Inflammatory macrophage (primary cell): ENCODE measurements around the gene BTBD17.
"Not testable (repeated sequence)": the region's sequence is repeated elsewhere in the genome, so short reads cannot be mapped to it uniquely, and the experiment has no call there.

ENCODE experiments used
- DNase-seq, 2 donors: peaks; one replicate each; pipeline ENCODE4 v3.0.0-alpha.2; 2020 to 2022
- total RNA-seq, 18 experiments: gene quantifications; one replicate each; lab custom pipeline; 2026; ENCODE audit warnings: mixed read lengths in 6 of 18, inconsistent platforms in 2 of 18; lab: John Stamatoyannopoulos, UW

BTBD17 gene, protein sequence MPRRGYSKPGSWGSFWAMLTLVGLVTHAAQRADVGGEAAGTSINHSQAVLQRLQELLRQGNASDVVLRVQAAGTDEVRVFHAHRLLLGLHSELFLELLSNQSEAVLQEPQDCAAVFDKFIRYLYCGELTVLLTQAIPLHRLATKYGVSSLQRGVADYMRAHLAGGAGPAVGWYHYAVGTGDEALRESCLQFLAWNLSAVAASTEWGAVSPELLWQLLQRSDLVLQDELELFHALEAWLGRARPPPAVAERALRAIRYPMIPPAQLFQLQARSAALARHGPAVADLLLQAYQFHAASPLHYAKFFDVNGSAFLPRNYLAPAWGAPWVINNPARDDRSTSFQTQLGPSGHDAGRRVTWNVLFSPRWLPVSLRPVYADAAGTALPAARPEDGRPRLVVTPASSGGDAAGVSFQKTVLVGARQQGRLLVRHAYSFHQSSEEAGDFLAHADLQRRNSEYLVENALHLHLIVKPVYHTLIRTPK
- total RNA-seq = 0 to 0.07 (median 0) reads per million in 18 experiments

DNA sequence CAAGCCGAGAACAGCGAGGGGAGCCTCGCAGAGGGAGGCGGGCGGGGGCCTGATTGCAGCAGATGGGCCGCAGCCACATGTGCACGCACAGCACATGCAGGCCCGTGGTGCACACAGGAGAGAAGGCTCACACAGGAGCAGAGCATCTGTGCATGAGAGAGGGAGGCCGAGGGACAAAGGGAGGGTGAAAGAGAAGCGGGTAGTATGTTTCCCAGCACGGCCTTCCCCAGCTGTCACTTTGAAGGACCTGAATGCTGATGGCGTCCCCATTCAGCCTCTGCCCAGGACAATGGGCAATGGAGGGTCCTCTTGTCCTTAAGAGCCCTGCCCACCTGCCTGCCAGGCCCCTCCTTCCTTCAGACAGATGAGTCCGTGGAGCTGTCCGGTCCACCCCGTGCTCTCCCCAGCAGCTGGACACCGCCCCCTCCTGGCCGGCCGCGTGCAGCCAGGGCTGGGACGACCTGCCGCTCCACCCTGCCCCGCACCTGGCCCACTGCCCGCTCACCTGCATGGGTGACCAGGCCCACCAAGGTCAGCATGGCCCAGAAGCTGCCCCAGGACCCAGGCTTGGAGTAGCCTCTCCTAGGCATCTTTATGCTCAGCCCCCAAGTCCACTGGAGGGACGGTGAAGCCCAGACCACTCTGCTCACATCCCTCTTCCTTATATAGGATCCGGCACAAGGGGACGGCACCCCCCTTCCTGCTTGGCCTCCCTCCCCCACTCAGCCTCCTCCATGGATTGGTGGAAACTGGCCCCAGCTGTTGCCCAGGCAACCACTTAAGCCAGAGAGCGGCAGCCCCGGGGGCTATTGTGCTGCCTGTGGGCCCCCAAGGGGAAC, at the start of gene BTBD17:
BTBD17 (minus strand) TSS at position 639 of the 839 bp plus-strand sequence; CDS start at position 590, 49 bp downstream.
- DNase-seq = peak in 1 of 2 donors; percentile 34

DNA sequence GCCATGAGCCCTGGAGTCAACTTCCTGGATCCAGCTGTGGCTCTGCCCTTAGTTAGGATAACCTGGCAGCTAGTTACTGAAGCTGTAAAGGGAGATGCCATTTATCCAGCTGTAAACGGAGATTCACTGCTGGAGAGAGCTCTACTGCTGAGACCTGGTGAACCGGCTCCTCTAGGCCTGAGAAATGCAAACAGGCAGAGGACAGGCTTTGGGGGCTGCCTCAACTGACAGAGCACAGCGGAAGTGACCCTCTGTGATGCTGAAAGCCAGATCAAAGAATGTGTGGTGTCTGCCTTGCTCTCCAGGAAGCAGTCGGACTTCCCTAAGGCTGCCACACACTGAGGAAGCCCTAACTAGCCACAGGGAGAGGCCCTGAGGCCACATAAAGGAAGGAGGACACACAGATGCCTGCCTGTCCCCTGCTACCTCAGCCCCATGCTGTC, 48.4 kb upstream of the BTBD17 start:
- no peak for DNase-seq

DNA sequence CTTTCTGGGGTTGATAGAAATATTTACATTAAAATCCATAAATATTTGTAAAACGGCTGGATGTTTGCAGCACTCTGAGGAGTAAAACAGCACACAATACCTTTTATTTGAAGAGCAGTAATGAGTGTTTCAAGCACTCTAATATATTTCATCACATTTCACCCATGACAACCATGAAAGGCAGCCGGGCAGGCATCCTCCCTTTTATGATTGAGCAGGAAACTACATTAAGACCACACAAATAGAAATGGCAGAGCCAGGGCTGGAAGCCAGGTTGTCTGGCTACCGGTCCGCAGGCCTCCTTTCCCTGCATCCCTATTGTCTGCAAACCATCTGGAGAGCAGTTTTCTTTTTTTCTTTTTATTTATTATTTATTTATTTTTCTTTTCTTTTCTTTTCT, 47.1 kb upstream of the BTBD17 start:
- no peak for DNase-seq

DNA sequence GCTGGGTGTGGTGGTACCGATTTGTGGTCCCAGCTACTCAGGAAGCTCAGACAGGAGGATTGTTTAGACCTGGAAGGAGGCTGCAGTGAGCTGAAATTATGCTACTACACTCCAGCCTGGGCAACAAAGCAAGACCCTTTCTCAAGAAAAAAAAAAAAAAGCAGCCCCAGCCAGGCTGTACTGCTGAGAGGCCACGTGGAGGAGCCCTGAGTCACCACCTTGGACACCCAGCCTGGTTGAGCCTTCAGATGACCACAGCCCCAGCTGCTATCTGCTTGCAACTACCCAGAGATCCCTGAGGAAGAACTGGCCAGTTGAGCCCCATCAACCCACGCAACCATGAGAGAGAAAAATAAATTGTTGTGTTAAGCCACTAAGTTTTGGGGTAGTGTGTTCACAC, 46.6 kb upstream of the BTBD17 start:
- DNase-seq = no peak

DNA sequence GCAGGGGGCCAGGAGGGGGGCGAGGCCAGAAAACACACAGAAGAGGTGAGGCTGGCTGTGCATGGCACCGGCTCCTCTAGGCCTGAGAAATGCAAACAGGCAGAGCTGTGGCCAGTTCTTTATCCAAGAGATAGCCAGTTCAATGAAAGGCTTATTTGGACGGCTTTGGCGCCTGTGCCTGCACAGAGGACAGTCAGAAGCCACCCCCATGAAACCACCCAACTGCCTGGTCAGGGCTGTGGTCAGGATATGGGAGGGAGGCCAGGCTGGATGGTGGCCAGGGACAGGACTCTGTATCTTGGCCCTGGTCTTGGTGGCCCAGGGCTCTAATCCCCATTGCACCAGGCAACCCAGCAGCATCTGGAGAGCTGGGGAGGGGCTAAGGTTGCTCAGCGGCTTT, 45.7 kb upstream of the BTBD17 start:
- no peak for DNase-seq

DNA sequence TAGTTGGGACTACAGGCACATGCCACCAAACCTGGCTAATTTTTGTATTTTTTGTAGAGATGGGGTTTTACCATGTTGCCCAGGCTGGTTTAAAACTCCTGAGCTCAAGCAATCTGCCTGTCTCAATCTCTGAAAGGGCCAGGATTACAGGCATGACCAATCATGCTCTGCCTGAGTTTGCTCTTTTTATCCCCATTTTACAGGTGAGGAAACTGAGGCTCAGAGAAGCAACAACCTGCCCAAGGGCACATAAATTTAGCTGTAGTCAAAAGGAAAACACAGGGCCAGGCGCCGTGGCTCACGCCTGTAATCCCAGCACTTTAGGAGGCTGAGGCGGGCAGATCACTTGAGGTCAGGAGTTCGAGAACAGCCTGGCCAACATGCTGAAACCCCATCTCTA, 43.6 kb upstream of the BTBD17 start:
- not testable (repeated sequence) for DNase-seq

DNA sequence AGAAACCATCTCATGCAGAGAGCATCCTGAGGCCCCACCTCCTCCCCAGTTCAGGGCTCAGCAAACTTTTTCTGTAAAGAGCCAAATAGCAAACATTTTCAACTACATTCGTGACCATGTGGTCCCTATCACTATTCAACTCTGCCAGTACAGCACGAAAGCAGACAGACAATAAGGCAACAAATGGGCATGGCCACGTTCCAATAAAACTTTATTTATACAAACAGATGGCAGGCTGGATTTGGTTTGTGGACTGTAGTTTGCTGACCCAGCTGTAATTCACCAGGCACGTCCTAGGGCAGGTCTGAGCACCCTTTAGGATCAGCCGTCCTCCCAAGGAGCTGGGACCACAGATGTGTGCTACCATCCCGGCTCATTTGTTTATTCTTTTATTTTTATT, 43.1 kb upstream of the BTBD17 start:
- DNase-seq = no peak

DNA sequence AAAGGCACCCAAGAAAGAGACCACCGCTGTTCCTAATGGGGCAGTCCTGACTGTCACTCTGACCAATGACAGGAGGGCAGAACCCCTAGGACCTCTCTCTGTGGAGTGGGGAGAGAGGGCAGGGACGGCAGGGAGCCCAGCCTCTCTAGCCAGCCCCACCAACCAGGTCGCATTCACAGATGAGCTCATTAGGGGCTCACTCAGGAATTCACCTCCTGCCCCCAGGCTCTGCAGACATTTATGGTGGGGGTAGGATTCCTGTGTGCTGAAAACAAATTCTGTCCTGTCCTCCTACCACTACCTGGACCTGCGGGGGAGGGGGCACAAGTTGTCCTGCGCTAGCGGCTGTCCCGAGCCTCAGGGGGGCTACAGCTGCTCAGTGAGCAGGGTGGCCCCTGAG, 42.5 kb upstream of the BTBD17 start:
- DNase-seq = no peak

DNA sequence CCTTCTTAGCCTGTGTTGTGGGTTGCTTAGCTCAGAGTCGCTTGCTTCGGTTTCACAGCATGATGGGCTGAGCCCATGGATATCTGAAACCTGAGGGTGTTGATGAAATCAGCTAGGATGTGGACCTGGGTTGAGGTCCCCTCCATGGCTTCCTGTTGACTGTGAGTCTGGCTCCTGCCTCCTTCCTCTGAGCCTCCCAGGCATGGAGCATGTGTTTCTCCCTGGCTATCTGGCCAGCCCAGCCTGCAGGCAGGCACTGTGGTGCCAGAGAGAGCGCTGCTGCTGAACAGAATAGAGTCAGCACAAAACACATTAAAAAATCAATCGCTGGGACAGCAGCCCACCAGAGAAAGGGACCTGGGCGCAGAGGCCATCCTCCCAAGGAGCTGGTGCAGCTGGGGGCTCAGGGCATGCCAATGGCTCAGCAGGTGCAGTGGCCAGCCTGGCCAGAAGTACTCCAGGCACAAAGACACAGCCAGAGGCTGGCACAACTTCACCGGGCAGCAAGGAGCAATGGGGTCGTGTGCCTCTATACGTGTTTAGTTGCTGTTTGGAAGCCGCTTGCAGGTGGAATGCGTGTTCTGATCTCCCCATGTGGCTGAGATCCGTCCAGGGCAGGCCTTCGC, 42.0 kb upstream of the BTBD17 start:
- no peak for DNase-seq

DNA sequence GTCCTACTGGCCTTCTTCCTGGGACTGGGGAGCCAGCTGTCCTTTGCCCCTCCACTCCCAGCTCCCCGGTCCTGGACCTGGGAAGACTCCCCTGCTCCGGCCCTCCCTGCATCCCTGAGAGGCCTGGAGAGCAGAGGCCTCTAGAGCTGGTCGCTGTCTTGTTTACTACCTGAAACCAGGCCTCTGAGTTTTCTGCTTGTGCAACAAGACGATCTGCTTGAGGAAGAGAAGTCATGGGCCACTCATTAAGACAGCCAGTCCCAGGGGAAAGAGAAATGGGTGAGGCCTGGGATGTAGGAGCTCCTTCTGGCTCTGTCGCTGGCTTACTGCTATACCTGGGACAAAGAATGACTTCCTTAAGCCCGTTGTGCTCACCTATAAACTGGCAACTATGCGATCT, 40.4 kb upstream of the BTBD17 start:
- no peak for DNase-seq

DNA sequence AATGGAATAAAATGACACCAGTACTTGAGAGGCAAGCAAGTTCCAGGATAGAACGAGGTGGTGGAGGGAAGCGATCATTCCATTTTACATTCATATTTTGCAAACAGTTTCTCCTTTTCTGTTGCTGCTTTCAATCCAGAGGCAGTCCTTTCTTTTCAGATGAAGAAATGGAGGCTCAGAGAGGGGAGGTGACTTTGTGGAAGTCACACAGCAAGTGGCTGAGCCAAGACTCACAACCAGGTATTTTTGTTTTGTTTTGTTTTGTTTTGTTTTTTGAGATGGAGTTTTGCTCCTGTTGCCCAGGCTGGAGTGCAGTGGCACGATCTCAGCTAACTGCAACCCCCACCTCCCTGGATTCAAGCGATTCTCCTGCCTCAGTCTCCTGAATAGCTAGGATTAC, 34.9 kb upstream of the BTBD17 start:
- DNase-seq = no peak

DNA sequence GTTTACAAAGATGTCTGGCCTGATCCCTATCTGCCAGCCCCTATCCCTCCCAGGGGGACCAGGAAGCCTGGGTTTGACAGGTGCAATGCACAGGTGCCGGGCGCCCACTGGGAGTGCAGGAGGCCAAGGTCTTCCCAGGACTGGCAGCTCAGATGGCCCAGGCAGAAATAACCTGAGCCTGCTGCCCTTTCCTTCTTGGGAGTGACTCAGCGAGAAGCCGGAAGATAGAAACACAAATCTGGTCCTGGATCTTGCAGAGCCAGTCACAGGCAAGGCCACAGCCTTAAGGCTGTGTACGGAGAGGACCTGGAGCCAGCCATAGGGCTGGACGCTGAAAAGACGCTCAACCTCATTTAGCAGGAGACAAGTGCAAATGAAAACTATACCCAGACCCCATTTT, 33.3 kb upstream of the BTBD17 start:
- no peak for DNase-seq

DNA sequence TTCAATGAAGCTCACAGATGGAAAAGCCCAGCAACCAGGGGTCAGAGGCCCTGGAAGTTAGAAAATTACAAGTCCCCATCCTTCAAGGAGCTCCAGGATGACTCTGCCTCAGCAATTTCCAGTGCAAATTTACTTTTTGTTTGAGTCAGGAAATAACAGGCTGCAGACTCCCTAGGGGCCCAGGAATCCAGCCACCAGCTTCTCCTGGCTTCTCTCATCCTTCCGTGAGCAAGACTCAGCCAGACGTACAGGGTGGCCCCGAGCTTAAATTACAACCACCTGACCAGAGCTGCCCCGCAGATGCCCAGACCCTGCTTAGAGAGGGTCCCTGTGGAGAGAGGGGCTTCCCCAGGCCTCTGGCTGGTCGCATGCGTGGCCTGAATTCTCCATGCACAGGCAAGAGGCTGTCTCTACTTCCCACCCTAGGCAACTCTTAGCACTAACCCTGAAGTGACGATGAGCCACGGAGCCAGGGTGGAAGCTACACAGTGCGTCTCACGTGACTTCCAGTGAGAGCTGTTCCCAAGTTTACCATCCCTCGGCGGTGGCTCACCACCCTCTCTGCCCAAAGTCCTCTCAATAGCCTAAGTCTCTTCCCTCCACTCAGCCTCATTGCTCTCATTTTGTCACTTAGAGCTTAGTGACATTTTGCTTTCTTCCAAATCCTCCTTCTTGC, 32.7 kb upstream of the BTBD17 start:
- no peak for DNase-seq

DNA sequence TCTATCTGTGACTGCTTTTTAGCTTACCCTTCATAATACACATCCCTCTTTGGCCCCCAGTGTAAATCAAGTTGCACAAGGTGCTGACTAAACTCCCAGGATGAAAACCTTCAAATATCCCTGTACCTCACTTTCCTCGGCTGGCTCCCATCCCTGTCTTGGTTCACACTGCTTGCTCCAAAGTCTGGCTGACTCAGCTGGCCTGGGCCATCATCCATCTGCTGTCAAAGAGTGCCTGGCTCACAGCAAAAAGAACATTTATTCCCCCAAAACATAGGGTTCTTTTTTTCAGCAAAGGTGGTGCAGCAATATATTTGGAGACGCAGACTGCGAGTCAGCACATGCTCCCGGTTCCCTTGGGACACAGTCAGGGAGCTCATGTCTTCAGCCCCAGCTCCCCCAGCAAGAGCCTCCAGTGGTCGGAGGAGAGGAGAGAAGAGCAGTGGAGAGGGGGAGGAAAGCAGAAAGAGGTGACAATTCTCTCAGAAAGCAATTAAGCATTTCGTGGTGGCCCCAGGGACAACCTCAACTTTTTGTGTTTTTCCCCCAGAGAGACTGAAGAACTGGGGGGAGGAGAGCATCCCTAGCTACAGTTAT, 31.8 kb upstream of the BTBD17 start:
- no peak for DNase-seq

DNA sequence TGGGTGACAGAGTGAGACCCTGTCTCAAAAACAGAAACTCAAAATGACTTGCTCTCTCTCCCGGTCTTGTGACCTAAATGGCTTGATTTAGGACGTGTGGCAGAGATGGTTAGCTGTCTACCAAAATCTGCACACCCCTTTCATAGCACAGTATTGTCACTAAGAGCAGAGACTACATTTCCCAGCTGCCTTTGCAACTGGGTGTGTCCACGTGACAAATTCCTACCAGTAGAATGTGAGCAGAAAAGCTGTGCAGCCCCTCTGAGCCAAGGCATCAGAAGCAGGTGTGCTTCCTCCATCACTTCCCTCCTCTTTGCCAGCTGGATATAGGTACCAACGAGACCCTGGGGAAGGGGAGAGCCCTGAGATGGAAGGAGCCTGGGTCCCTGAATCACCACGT, 31.2 kb upstream of the BTBD17 start:
- DNase-seq = no peak

DNA sequence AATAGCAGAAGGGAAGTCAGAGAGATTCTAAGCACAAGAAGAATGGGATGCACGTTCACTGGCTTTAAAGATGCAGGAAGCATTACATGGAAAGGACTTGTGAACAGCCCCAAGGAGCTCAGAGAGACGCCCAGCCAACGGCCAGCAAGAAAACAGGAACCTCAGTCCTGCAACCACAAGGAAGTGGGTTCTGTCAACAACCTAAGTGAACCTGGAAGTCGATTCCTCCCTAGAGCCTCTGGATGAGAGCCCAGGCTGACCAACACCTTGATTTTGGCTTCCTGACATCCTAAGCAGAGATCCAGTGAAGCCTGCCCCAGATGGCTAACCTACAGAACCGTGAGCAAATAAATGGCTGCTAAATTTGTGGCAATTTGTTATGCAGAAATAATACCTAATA, 30.1 kb upstream of the BTBD17 start:
- DNase-seq = peak; percentile 46 to 62

DNA sequence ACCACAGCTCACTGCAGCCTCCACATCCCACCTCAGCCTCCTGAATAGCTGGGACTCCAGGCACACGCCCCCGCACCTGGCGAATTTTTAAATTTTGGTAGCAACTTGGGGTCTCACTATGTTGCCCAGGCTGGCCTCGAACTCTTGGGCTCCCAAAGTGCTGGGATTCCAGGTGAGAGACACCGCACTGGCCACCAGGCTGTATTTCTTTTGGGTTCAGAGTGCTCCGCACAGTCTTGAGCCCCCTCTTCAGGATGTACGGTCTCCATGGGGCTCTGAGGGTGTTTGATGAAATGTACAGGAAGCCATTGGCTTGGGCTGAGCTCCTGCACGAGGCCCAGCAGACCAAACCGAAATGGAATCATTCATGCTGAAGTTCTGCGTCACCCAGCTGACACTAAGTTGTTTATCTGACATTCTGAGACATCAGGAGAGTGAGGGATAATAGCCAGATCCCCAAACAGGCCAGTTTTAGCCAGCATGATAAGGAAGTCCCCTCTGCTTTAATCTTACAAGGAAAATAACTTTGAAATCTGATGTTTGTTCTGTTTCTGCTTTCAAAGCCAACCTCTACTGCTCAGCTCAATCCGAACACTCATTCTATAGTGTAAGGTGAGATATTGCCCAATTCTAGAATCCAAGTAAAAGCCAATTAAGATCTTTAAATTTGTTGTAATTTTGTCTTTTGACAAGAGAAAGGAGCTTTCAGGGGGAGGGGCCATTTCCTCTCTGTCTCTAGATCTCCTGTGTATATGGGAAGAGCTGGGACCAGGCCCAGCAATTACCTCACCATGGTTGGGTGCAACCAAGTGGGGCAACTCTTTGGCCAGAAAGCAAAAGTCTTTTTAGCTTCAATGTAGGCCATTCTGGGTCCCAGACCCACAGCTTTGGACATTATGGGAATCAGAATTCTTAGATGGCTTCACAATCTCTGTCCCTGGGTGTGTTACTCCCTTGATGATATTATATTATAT, 29.3 kb upstream of the BTBD17 start:
- DNase-seq = no peak

DNA sequence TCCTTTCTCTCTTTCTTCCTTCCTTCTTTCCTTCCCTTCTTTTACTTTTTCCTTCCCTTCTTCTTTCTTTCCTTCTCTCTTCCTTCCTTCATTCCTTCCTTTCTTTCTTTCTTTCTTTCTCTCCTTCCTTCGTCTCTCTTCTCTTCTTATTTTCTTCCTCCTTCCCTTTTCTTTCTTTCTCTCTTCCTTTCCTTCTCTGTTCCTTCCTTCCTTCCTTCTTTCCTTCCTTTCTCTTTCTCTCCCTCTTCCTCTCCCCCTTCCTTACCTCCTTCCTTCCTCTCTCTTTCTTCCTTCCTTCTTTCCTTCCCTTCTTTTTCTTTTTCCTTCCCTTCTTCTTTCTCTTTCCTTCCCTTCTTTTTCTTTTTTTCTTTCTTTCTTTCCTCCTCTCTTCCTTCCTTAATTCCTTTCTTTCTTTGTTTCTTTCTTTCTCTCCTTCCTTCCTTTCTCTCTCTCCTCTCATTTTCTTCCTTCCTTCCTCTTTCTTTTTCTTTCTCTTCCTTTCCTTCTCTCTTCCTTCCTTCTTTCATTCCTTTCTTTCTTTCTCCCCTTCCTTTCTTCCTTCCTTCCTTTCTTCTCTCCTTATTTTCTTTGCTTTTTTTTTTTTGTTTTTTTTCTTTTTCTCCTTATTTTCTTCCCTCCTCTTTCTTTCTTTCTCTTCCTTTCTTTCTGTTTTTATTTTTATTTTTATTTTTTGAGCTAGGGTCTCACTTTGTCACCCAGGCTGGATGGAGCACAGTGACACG, 28.4 kb upstream of the BTBD17 start:
- no peak for DNase-seq

DNA sequence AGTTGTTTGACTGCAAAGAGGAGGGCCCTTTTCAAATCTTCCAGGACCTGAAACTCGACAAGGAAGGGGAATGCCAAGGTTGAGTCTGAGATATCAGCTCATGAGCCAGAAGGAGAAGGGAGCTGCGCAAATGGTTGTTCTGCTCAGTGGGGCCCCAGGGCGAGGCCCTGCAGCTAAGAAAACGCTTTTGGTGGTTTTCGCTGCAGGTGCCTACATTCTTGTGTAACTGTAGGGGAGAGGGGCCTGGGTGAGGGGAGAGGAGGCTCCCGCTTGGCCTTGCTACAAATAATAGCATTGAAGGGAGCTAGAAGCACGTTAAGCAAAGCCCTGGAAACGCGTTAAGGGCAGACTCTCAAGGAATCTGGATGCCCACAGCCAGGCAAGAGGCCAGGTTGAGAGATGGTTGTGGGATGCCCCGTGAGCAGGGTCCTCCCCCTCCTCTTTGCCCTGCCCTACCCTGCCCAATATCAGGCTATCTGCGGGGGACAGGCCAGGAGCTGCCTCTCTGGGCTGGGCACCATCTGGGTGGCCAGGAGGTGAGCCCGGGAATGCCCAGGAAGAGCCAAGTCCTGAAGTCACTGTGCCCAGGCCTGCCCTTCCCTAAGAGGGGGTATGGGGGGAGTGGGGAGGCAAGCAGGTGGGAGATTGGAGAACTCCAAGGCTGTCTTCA, 27.6 kb upstream of the BTBD17 start:
- no peak for DNase-seq
